Fibroblast of villous mesenchyme (primary cell): Measurements from ENCODE around the gene ZNF575. TPM values are rescaled to one million over a fixed set of nuclear protein-coding genes. Genes with fewer than 3 reads are reported as not detected.

Experiments used
- DNase-seq: peaks from one replicate; pipeline ENCODE4 v3.0.0-alpha.2; 2010; ENCODE audit warnings: low read depth
- H3K4me3 ChIP-seq: 2 replicates; pipeline ENCODE4 v1.5.1; 2011; ENCODE audit warnings: low read depth, mild to moderate bottlenecking, low read length
- CTCF ChIP-seq: IDR thresholded peaks from 2 replicates; pipeline ENCODE4 v1.5.1; 2012; ENCODE audit warnings: low read depth, mild to moderate bottlenecking, low read length; ENCODE audit not compliant: insufficient read depth
- total RNA-seq: library from RNA; depleted of rRNA; stranded (reverse); fragments of >200 nt; gene quantifications from 2 replicates; pipeline ENCODE4 v1.2.3, GENCODE V29; 2012

The ZNF575 gene
- total RNA-seq, 1 donor: under 0.01 TPM

GRCh38 chr19:43489979-43490599, 42.9 kb upstream of the ZNF575 start:
- DNase-seq: no peak
- TF ChIP-seq CTCF: no peak

GRCh38 chr19:43490759-43491158, 42.2 kb upstream of the ZNF575 start:
- TF ChIP-seq CTCF: no peak
- no peak for DNase-seq

More at GRCh38 chr19:43489979-43490599, 42.9 kb upstream of the ZNF575 start:
- no peak overlapping the region for H3K4me3 ChIP-seq

GRCh38 chr19:43495082-43495481, 37.9 kb upstream of the ZNF575 start:
- DNase-seq: no peak
- H3K4me3 ChIP-seq: no peak overlapping the region
- no peak for TF ChIP-seq CTCF

More at GRCh38 chr19:43490759-43491158, 42.2 kb upstream of the ZNF575 start:
- H3K4me3 ChIP-seq: no peak overlapping the region

- no peak overlapping the region for H3K4me3 ChIP-seq
- no peak for TF ChIP-seq CTCF
- no peak for DNase-seq
Observed at GRCh38 chr19:43496960-43497359, 36.0 kb upstream of the ZNF575 start.

GRCh38 chr19:43498233-43498842, 34.6 kb upstream of the ZNF575 start:
- no peak overlapping the region for H3K4me3 ChIP-seq
- DNase-seq: no peak
- TF ChIP-seq CTCF: no peak

- no peak for TF ChIP-seq CTCF
- H3K4me3 ChIP-seq: no peak overlapping the region
- no peak for DNase-seq
Observed at GRCh38 chr19:43499042-43499441, 33.9 kb upstream of the ZNF575 start.
